Natural killer cell (primary cell): Measurements from ENCODE around the gene PLCB1. TPM values are rescaled to one million over a fixed set of nuclear protein-coding genes. Genes with fewer than 3 reads are reported as not detected.

Experiments used
- ATAC-seq, 3 donors: fragments of 150-1000 bp in 2 of 3; fragments of 200-7000 bp in 1 of 3; cut with Tn5 transposase; 1 replicate in 1 of 3; 2 replicates in 2 of 3; pipeline ENCODE4 v1.10.0; 2021; ENCODE audit warnings: mild to moderate bottlenecking in 2 of 3, moderate library complexity in 2 of 3
- DNase-seq, 2 donors: peaks; one replicate each; pipeline versions ENCODE4 v3.0.0 to v3.0.0-alpha.2; 2013 to 2021; ENCODE audit warnings: mixed read lengths in 1 of 2
- H3K27ac ChIP-seq: one replicate; pipeline ENCODE4 v1.5.1; 2013; ENCODE audit warnings: mild to moderate bottlenecking, low read length
- H3K27me3 ChIP-seq: one replicate; pipeline ENCODE4 v1.6.1; 2013; ENCODE audit warnings: low read length; ENCODE audit not compliant: control insufficient read depth, insufficient read depth
- H3K36me3 ChIP-seq: one replicate; pipeline ENCODE4 v1.6.1; 2013; ENCODE audit warnings: low read length; ENCODE audit not compliant: control insufficient read depth, insufficient read depth
- H3K4me1 ChIP-seq: one replicate; pipeline ENCODE4 v1.6.1; 2013; ENCODE audit warnings: low read length; ENCODE audit not compliant: control insufficient read depth, insufficient read depth
- H3K4me3 ChIP-seq: one replicate; pipeline ENCODE4 v1.5.1; 2013; ENCODE audit warnings: low read length
- H3K9me3 ChIP-seq: one replicate; pipeline ENCODE4 v1.6.1; 2013; ENCODE audit warnings: low read length; ENCODE audit not compliant: control insufficient read depth, insufficient read depth
- H3K27ac Mint-ChIP-seq, 2 donors: one replicate each; pipeline ENCODE4 v1.8.0; 2022; ENCODE audit warnings: mild to moderate bottlenecking in 2 of 2, mixed read lengths in 2 of 2, moderate library complexity in 1 of 2
- H3K27me3 Mint-ChIP-seq, 2 donors: one replicate each; pipeline ENCODE4 v1.8.0; 2022; ENCODE audit warnings: low read depth in 2 of 2, mixed read lengths in 2 of 2
- H3K36me3 Mint-ChIP-seq: one replicate; pipeline ENCODE4 v1.8.0; 2022; ENCODE audit warnings: mixed read lengths
- H3K4me1 Mint-ChIP-seq, 2 donors: one replicate each; pipeline ENCODE4 v1.8.0; 2022; ENCODE audit warnings: mixed read lengths in 2 of 2
- H3K4me3 Mint-ChIP-seq: one replicate; pipeline ENCODE4 v1.8.0; 2022; ENCODE audit warnings: mild to moderate bottlenecking, moderate library complexity, mixed read lengths
- H3K9me3 Mint-ChIP-seq, 2 donors: one replicate each; pipeline ENCODE4 v1.8.0; 2022; ENCODE audit warnings: mixed read lengths in 2 of 2
- CTCF ChIP-seq: fragments of 200-600 bp; IDR thresholded peaks from one replicate; pipeline ENCODE4 v1.8.0; 2022; ENCODE audit warnings: antibody characterized with exemption
- WGBS: methylation state at CpG from one replicate; pipeline ENCODE4 v1.1.7; 2013; ENCODE audit warnings: missing lambda C conversion rate; ENCODE audit not compliant: insufficient coverage; 5-methylcytosine and 5-hydroxymethylcytosine counted together
- intact Hi-C: fragments of 100-400 bp; cut with micrococcal nuclease; formaldehyde crosslinking; loops from one replicate; pipeline ENCODE4 v1.14.2; 2022
- total RNA-seq, 4 donors: library from RNA; stranded (reverse); fragments of 120-200 nt in 1 of 4; gene quantifications; one replicate each; pipeline versions ENCODE4 v1.2.3 to v1.2.4, GENCODE V29; 2013 to 2022

PLCB1 gene
- total RNA-seq, 3 donors from 2014 or later (not counting 1 experiment from before 2014, with no cell fraction given): 48.7 to 66.2 (median 57.7) TPM

GRCh38 chr20:8631271-8631670 lies 499.2 kb downstream of the PLCB1 start:
- Histone ChIP-seq H3K27ac (no peak overlapping the region), H3K9me3 (no peaks in the 10 kb centered on the region), H3K36me3 (peaks cover 2% of the 10 kb centered on the region), H3K4me1 (no peaks in the 10 kb centered on the region), H3K27me3 (no peaks in the 10 kb centered on the region), H3K4me3 (no peak overlapping the region)
- intact Hi-C loops: no loop called here
- 76% methylated on average over 1 of the region's 1 CpG for WGBS
- Mint-ChIP-seq H3K4me1 (peaks cover 0 to 11% of the 10 kb centered on the region in 2 donors), H3K4me3 (no peak overlapping the region), H3K27ac (no peak overlapping the region), H3K27me3 (no peaks in the 10 kb centered on the region), H3K9me3 (no peaks in the 10 kb centered on the region), H3K36me3 (no peaks in the 10 kb centered on the region)
- DNase-seq: no peak
- no peak for ATAC-seq
- no peak for TF ChIP-seq CTCF

GRCh38 chr20:8633366-8633765 lies 501.3 kb downstream of the PLCB1 start:
- Histone ChIP-seq H3K4me3 (no peak overlapping the region), H3K27ac (no peak overlapping the region), H3K27me3 (no peaks in the 10 kb centered on the region), H3K4me1 (no peaks in the 10 kb centered on the region), H3K9me3 (no peaks in the 10 kb centered on the region), H3K36me3 (peaks cover 2% of the 10 kb centered on the region)
- no peak for TF ChIP-seq CTCF
- no peaks in the 10 kb centered on the region for H3K27me3 Mint-ChIP-seq
- DNase-seq: no peak
- WGBS: 100% methylated on average over 1 of the region's 1 CpG
- H3K27ac Mint-ChIP-seq: no peak overlapping the region
- H3K36me3 Mint-ChIP-seq: no peaks in the 10 kb centered on the region
- no peaks in the 10 kb centered on the region for H3K9me3 Mint-ChIP-seq
- peaks cover 0 to 16% of the 10 kb centered on the region in 2 donors for H3K4me1 Mint-ChIP-seq
- ATAC-seq: no peak
- intact Hi-C loops: no loop called here
- no peak overlapping the region for H3K4me3 Mint-ChIP-seq

GRCh38 chr20:8635048-8635572 lies 503.0 kb downstream of the PLCB1 start:
- intact Hi-C loops: no loop called here
- Mint-ChIP-seq H3K4me3 (no peak overlapping the region), H3K27me3 (no peaks in the 10 kb centered on the region), H3K4me1 (peaks cover 6 to 16% of the 10 kb centered on the region in 2 donors), H3K27ac (no peak overlapping the region), H3K36me3 (no peaks in the 10 kb centered on the region), H3K9me3 (no peaks in the 10 kb centered on the region)
- ATAC-seq: no peak
- H3K9me3 ChIP-seq: no peaks in the 10 kb centered on the region
- H3K36me3 ChIP-seq: no peaks in the 10 kb centered on the region
- H3K27ac ChIP-seq: no peak overlapping the region
- H3K27me3 ChIP-seq: no peaks in the 10 kb centered on the region
- H3K4me3 ChIP-seq: no peak overlapping the region
- DNase-seq: no peak
- no peak for TF ChIP-seq CTCF
- H3K4me1 ChIP-seq: no peaks in the 10 kb centered on the region
- WGBS: 89% methylated on average over 4 of the region's 4 CpGs

GRCh38 chr20:8635837-8636236 lies 503.8 kb downstream of the PLCB1 start:
- intact Hi-C loops: no loop called here
- WGBS: 91% methylated on average over 2 of the region's 2 CpGs
- no peak overlapping the region for H3K27ac ChIP-seq
- Mint-ChIP-seq H3K9me3 (no peaks in the 10 kb centered on the region), H3K27me3 (no peaks in the 10 kb centered on the region), H3K4me1 (peaks cover 6 to 16% of the 10 kb centered on the region in 2 donors), H3K27ac (no peak overlapping the region), H3K4me3 (no peak overlapping the region), H3K36me3 (no peaks in the 10 kb centered on the region)
- no peak for TF ChIP-seq CTCF
- no peaks in the 10 kb centered on the region for H3K27me3 ChIP-seq
- H3K9me3 ChIP-seq: no peaks in the 10 kb centered on the region
- H3K36me3 ChIP-seq: no peaks in the 10 kb centered on the region
- no peaks in the 10 kb centered on the region for H3K4me1 ChIP-seq
- no peak for DNase-seq
- ATAC-seq: no peak
- H3K4me3 ChIP-seq: no peak overlapping the region
